GM21825 (cell line): ENCODE data around the gene COL4A2.

ENCODE experiments used
- ATAC-seq: cut with Tn5 transposase; IDR thresholded peaks from one replicate; pipeline ENCODE4 v1.9.1; 2021; ENCODE audit warnings: mild to moderate bottlenecking, moderate library complexity; ENCODE audit not compliant: unreplicated experiment

Gene COL4A2

GRCh38 chr13:110413676-110414040 lies 106.6 kb downstream of the COL4A2 start:
- no peak for ATAC-seq

- ATAC-seq = no peak
Measured at GRCh38 chr13:110414283-110414682, 107.2 kb downstream of the COL4A2 start.

DNA sequence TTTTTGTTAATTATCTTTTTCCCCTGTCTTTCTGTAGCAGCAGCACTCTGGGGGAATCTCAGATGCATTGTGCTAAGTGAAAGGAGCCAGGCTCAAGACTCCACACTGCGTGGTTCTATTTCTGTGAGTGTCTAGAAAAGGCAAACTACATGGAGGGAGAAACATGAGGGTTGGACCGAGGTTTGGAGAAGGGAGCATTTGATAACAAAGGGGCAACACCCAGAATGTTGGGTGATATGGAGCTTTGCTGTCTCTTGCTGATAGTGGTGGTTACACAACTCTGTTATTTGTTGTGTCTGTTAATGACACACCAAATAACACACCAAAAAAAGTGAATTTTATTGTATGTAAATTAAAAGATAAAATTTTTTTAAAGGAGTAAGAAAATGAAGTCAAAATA lies 107.8 kb downstream of the COL4A2 start:
- ATAC-seq = no peak

GRCh38 chr13:110415669-110416068 lies 108.6 kb downstream of the COL4A2 start:
- ATAC-seq = no peak

- no peak for ATAC-seq
Measured at GRCh38 chr13:110416131-110417025, 109.3 kb downstream of the COL4A2 start.

DNA sequence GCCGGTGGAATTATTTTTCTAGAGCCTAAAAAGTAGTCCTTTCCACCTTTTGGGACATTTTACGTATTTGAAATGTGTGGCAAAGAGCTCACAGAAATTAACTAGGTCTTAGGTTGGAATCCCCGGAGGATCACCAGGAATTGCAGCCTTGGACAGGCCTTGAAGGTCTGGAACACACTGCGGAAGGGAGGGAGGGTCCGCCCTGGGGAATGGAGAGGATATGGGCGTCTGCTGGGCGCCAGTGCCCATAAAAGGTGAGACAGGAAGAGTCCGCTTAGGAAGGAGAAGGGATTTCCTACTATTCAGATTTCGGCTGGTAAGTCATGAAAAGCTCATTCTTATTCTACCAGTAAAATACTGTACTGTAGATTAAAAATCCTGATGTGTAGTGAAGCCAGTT lies 111.9 kb downstream of the COL4A2 start:
- ATAC-seq = no peak

GRCh38 chr13:110419381-110419791 lies 112.3 kb downstream of the COL4A2 start:
- ATAC-seq = peak; percentile 46

DNA sequence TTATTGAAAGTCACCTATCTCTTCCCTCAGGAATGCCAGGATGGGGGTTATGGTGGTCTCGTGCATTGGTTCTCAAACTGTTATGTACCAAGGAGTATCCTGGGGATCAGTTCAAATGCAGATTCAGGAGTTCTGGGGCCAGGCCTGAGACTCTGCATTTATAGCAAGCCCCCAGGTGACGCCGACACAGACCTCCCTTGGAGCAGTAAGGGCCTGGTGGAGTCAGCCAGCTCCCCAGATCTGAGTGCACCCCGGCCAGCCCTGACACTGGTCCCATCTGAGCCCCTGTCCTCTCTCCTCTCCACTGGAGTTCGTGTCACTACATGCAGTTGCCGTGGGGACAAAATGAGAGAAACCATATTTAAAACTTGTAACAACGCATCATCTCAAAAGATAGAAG lies 112.9 kb downstream of the COL4A2 start:
- no peak for ATAC-seq

DNA sequence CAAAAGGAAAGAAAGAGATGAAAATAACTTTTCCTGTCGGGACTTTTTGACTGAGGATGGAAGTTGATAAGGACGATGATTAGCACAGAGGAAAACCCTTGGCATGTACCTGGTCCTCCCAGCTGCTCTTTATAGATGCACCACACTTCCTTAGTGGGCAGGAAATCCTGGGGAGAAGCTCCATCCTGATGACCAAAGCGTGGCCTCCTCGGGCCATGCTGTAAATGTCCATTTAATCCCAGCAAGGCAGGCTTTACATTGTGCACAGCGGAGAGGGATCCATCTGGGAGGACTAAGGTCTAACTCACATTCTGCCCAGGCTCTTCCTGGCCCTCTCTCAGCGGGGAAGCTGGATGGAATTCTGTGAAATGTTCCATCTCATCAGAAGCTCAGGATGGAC lies 113.5 kb downstream of the COL4A2 start:
- ATAC-seq = no peak

- ATAC-seq = no peak
Measured at GRCh38 chr13:110421061-110421460, 114.0 kb downstream of the COL4A2 start.

- ATAC-seq = no peak
Measured at GRCh38 chr13:110421696-110422385, 114.8 kb downstream of the COL4A2 start.

GRCh38 chr13:110422913-110423688 lies 116.0 kb downstream of the COL4A2 start:
- ATAC-seq = no peak

DNA sequence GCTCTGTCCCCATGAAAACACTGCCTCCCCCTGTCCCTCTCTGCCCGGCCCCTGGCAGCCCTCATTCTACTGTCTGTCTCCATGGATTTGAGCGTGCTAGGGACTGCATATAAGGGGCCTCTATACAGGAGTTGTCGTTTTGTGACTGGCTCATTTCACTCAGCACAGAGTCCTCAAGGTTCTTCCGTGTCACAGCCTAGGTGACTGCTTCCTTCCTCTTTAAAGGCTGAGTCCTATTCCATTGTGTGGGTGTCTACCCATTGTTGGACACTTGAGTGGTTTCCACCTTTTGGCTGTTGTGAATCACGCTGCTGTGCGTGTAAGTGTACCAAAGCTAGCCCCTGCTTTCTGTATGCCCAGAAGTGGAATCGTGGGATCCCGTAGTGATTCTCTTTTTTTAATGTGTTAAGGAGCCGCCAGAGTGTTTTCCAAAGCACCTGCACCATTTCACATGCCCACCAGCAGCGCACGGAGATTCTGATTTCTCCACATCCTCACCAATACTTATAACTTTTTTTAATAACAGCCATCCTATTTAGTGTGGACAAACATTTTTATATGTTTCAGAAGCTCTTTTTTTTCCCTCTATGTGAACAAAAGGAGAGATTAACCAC lies 116.7 kb downstream of the COL4A2 start:
- no peak for ATAC-seq

DNA sequence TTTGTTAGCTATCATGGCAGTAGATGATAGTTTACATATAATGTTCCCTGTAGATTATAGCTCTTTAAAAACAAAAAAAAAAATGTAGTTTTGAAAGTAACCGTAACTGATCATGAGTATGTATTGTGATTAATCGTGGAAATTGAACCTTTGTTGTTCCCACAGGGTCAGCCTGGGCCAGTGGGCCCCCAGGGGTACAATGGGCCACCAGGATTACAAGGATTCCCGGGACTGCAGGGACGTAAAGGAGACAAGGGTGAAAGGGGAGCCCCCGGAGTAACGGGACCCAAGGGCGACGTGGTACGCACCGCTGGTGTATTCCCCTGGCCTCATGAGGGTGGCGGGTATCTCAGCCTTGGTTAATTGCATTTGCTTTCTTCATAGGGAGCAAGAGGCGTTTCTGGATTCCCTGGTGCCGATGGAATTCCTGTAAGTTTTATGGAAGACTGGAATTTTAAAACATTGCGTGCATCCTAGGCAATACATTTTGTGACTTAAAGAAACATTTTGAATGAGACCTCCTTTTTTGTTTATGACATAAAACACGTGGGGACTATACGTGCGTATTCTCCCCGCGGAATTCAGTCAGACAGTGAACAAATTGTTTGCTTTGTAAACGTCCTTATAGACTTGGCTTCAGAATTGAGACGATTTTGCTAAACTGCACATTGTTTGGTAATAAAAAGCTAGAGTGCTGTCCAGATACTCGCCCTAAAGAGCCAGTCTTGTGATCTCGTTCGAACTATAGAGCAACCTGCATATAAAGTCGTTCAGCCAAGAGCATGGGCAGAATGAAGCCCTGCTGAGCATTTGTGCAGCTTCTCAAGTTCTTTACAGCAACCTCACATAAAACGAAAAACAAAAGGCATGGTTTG lies 117.7 kb downstream of the COL4A2 start:
- no peak for ATAC-seq

GRCh38 chr13:110425444-110425780 lies 118.3 kb downstream of the COL4A2 start:
- no peak for ATAC-seq

- no peak for ATAC-seq
Measured at GRCh38 chr13:110426735-110427134, 119.7 kb downstream of the COL4A2 start.

- no peak for ATAC-seq
Measured at GRCh38 chr13:110428313-110428712, 121.2 kb downstream of the COL4A2 start.

DNA sequence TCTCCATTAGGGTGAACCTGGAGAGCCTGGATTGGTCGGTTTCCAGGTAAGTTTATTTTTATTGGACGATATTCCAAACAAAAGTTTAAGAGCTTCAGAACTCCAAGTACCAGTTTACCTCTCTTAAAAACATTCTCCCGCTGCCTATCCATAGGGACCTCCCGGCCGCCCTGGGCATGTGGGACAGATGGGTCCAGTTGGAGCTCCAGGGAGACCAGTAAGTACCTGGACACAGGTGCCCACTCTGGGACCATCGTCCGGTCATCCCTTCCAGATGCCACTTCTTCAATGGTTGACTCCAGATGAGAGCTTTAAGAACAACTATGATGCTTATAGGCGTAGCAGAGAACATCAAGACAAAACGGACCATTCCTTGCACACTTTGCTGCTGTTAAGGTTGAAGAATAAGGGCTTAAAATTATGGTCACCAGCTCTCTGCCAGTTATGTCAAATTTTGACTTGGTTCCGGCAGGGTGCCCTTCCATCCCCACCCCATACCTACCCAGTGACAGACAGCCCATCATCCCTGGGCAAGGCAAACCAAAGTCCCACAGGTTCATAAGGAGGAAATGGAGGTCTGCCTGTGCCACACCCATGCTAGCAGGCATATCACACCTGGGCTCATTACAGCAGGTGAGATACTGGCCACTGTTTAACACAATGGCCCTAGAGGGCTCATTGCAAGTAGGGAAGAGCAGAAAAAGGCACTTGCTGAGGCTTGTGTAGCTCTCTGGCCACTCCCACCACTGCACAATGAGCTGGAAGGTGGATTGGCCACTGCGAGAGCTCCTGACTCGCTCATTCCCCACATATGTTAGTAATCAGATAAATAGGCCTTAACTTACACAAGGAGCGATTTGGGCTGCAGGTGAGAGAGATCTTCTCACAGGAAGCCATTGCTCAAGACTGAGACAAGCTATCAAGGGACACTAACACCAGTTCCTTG lies 123.6 kb downstream of the COL4A2 start:
- ATAC-seq = no peak
